NCI-H128 (cell line): ENCODE results near the gene BTBD2.

Experiments used
- DNase-seq: peaks from one replicate; lab custom pipeline; 2025; ENCODE audit not compliant: unreplicated experiment; lab: John Stamatoyannopoulos, UW

BTBD2 gene

GRCh38 chr19:1967087-1967608, 48.4 kb downstream of the BTBD2 start:
- DNase-seq: no peak

- no peak for DNase-seq
These were observed 52.8 kb downstream of the BTBD2 start for GRCh38 chr19:1962674-1963073.

- no peak for DNase-seq
These were observed 54.3 kb downstream of the BTBD2 start for GRCh38 chr19:1961000-1961883.

- no peak for DNase-seq
These were observed 55.5 kb downstream of the BTBD2 start for GRCh38 chr19:1959928-1960589.

- DNase-seq: no peak
These were observed 57.8 kb downstream of the BTBD2 start for GRCh38 chr19:1957562-1958248.

- DNase-seq: no peak
These were observed 58.5 kb downstream of the BTBD2 start for GRCh38 chr19:1956868-1957492.

- DNase-seq: no peak
These were observed 59.4 kb downstream of the BTBD2 start for GRCh38 chr19:1956122-1956494.

GRCh38 chr19:1955171-1956121, 60.1 kb downstream of the BTBD2 start:
- DNase-seq: no peak

- DNase-seq: no peak
These were observed 61.0 kb downstream of the BTBD2 start for GRCh38 chr19:1954532-1954933.

- no peak for DNase-seq
These were observed 61.9 kb downstream of the BTBD2 start for GRCh38 chr19:1953441-1954094.

- no peak for DNase-seq
These were observed 62.5 kb downstream of the BTBD2 start for GRCh38 chr19:1953037-1953436.

- no peak for DNase-seq
These were observed 62.9 kb downstream of the BTBD2 start for GRCh38 chr19:1952635-1953034.

- DNase-seq: no peak
These were observed 64.9 kb downstream of the BTBD2 start for GRCh38 chr19:1950640-1951039.

- no peak for DNase-seq
These were observed 66.0 kb downstream of the BTBD2 start for GRCh38 chr19:1949304-1950101.

GRCh38 chr19:1947651-1948209, 67.8 kb downstream of the BTBD2 start:
- DNase-seq: no peak

GRCh38 chr19:1945899-1946298, 69.6 kb downstream of the BTBD2 start:
- no peak for DNase-seq

GRCh38 chr19:1944916-1945561, 70.5 kb downstream of the BTBD2 start:
- DNase-seq: no peak
